OCI-LY1 (cell line): ENCODE measurements around the gene JMJD1C.

ENCODE experiments used
- H2AFZ ChIP-seq: fragments of 200-600 bp; sonication (generic), shearing (Covaris generic); 2 replicates; pipeline ENCODE4 v1.6.0; 2014; ENCODE audit warnings: antibody characterized with exemption, mild to moderate bottlenecking, low read length
- H3F3A ChIP-seq: fragments of 200-600 bp; sonication (generic), shearing (Covaris generic); 2 replicates; pipeline ENCODE4 v1.6.0; 2014; ENCODE audit warnings: mild to moderate bottlenecking, antibody characterized with exemption, low read length, moderate library complexity; ENCODE audit not compliant: insufficient read depth
- H3K27ac ChIP-seq: fragments of 200-600 bp; sonication (generic); 2 replicates; pipeline ENCODE4 v1.5.1; 2014; ENCODE audit warnings: low read length, mixed run types, mild to moderate bottlenecking, low read depth; ENCODE audit not compliant: poor library complexity, severe bottlenecking
- H3K27me3 ChIP-seq: fragments of 200-600 bp; sonication (generic); 2 replicates; pipeline ENCODE4 v1.6.0; 2014; ENCODE audit warnings: antibody characterized with exemption, mild to moderate bottlenecking, low read length, moderate library complexity; ENCODE audit not compliant: insufficient read depth
- H3K36me3 ChIP-seq: fragments of 200-600 bp; sonication (generic); 2 replicates; pipeline ENCODE4 v1.6.1; 2014; ENCODE audit warnings: mild to moderate bottlenecking, antibody characterized with exemption, low read length, moderate library complexity, mixed read lengths; ENCODE audit not compliant: insufficient read depth
- H3K4me1 ChIP-seq: fragments of 200-600 bp; sonication (generic); 2 replicates; pipeline ENCODE4 v1.5.1; 2014; ENCODE audit warnings: mild to moderate bottlenecking, low read length, moderate library complexity; ENCODE audit not compliant: insufficient read depth, severe bottlenecking
- H3K4me2 ChIP-seq: fragments of 200-600 bp; sonication (generic), shearing (Covaris generic); 2 replicates; pipeline ENCODE4 v1.6.1; 2014; ENCODE audit warnings: low read length
- H3K4me3 ChIP-seq: fragments of 200-600 bp; sonication (generic); 2 replicates; pipeline ENCODE4 v1.5.1; 2014; ENCODE audit warnings: low read length, low read depth, mild to moderate bottlenecking, mixed read lengths; ENCODE audit not compliant: poor library complexity, severe bottlenecking
- H3K79me2 ChIP-seq: fragments of 200-600 bp; shearing (Covaris generic); 2 replicates; pipeline ENCODE4 v1.6.1; 2016; ENCODE audit warnings: mixed run types, low read length, mixed read lengths; ENCODE audit not compliant: insufficient read depth
- H3K9ac ChIP-seq: fragments of 200-600 bp; sonication (generic), shearing (Covaris generic); 2 replicates; pipeline ENCODE4 v1.6.1; 2014; ENCODE audit warnings: mild to moderate bottlenecking, low read length, mixed read lengths
- H3K9me2 ChIP-seq: fragments of 200-600 bp; sonication (generic), shearing (Covaris generic); 2 replicates; pipeline ENCODE4 v1.6.1; 2014; ENCODE audit warnings: low read depth, mild to moderate bottlenecking, low read length, mixed read lengths
- H3K9me3 ChIP-seq: fragments of 200-600 bp; shearing (Covaris generic); 2 replicates; pipeline ENCODE4 v1.6.1; 2014; ENCODE audit warnings: low read length, mixed read lengths
- H4K20me1 ChIP-seq: fragments of 200-600 bp; sonication (generic), shearing (Covaris generic); 2 replicates; pipeline ENCODE4 v1.6.0; 2016; ENCODE audit warnings: mild to moderate bottlenecking, low read length; ENCODE audit not compliant: insufficient read depth
- EZH2 ChIP-seq: fragments of 200-600 bp; sonication (generic), shearing (Covaris generic); IDR thresholded peaks from 2 replicates; pipeline ENCODE4 v1.8.0; 2017; ENCODE audit warnings: borderline replicate concordance, mixed run types, mild to moderate bottlenecking, antibody characterized with exemption, low read length, moderate library complexity, mixed read lengths
- TF ChIP-seq, protein P1 (sequence below): fragments of 200-600 bp; sonication (generic), shearing (Covaris generic); IDR thresholded peaks from 2 replicates; pipeline ENCODE4 v1.5.1; 2017; ENCODE audit warnings: mild to moderate bottlenecking, antibody characterized with exemption, low read length, moderate library complexity, mixed read lengths

JMJD1C gene

DNA sequence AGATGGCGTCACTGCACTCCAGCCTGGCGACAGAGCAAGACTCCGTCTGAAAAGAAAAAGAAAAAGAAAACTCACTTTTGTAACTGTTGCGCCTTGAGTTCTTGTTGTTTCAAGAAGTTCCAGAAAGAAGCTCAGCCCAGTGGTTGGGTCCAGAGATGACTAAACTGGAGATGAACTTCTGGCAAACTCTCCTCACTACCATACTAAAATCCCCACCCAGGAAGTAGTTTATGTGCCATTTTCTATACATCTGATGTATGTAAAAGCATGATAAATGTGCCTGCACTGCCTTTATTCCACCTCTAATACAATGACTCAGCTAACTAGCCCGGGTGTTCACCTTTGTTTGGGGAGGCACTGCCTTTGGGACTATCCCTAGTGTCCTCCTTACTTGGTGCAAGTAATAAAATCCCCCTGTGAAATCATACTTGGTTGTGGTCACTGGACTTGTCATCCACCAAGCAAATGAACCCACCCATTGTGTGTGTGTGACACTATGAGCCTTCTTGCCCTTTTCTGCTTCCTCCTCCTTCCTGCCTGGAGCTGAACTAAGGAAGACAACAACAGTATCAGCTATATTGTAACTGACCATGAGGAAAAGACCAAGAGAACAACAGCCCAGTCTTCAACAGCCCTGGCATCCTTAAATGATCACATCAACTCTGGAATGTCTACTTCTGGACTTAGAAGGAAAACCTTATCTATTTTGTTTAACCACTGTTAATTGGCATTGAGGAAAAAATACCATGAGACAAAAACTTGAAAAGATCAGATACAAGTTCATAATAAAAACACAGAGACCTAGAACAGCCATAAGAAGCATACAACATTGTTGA lies 33.6 kb downstream of the JMJD1C start:
- Histone ChIP-seq H3K4me1 (peaks cover 20% of the 10 kb centered on the region), H4K20me1 (no peaks in the 10 kb centered on the region), H3K4me3 (no peak overlapping the region), H3K27ac (no peak overlapping the region), H3K9me2 (no peaks in the 10 kb centered on the region), H3K79me2 (peaks cover 88% of the 10 kb centered on the region), H3K36me3 (no peaks in the 10 kb centered on the region; the same call in 1 of the 2 replicates), H3K4me2 (no peak overlapping the region), H3K9ac (no peak overlapping the region), H3F3A (no peaks in the 10 kb centered on the region; the same call in 1 of the 2 replicates), H2AFZ (no peak overlapping the region), H3K27me3 (no peaks in the 10 kb centered on the region), H3K9me3 (no peaks in the 10 kb centered on the region)
- TF ChIP-seq, protein P1, sequence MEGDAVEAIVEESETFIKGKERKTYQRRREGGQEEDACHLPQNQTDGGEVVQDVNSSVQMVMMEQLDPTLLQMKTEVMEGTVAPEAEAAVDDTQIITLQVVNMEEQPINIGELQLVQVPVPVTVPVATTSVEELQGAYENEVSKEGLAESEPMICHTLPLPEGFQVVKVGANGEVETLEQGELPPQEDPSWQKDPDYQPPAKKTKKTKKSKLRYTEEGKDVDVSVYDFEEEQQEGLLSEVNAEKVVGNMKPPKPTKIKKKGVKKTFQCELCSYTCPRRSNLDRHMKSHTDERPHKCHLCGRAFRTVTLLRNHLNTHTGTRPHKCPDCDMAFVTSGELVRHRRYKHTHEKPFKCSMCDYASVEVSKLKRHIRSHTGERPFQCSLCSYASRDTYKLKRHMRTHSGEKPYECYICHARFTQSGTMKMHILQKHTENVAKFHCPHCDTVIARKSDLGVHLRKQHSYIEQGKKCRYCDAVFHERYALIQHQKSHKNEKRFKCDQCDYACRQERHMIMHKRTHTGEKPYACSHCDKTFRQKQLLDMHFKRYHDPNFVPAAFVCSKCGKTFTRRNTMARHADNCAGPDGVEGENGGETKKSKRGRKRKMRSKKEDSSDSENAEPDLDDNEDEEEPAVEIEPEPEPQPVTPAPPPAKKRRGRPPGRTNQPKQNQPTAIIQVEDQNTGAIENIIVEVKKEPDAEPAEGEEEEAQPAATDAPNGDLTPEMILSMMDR, result no peak
- no peak for TF ChIP-seq EZH2

DNA sequence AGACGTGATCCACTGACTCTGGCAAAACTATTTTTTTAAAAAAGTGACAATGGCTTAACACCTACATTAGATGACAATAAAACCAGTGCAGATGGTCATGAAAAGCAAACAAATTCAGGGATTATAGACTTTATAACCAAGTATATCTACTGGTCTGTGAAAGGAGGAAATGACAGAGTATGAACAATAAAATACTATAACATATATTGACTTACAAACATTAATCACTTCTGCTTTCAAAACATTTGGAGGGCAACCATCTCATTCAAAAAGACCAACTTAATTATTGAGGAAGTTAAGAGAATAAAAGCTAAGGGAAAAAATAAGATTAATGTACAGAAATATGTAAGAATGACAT lies 34.8 kb downstream of the JMJD1C start:
- Histone ChIP-seq H4K20me1 (no peaks in the 10 kb centered on the region), H3K27me3 (no peaks in the 10 kb centered on the region), H3K4me3 (no peak overlapping the region), H3K9me3 (no peaks in the 10 kb centered on the region), H3K27ac (no peak overlapping the region), H3K36me3 (no peaks in the 10 kb centered on the region; the same call in 1 of the 2 replicates), H3K4me1 (peaks cover 20% of the 10 kb centered on the region), H3F3A (no peaks in the 10 kb centered on the region; the same call in 1 of the 2 replicates), H3K9ac (no peak overlapping the region), H2AFZ (no peak overlapping the region), H3K9me2 (no peaks in the 10 kb centered on the region), H3K79me2 (peaks cover 82% of the 10 kb centered on the region), H3K4me2 (no peak overlapping the region)
- TF ChIP-seq, protein P1, result no peak
- TF ChIP-seq EZH2, result no peak

DNA sequence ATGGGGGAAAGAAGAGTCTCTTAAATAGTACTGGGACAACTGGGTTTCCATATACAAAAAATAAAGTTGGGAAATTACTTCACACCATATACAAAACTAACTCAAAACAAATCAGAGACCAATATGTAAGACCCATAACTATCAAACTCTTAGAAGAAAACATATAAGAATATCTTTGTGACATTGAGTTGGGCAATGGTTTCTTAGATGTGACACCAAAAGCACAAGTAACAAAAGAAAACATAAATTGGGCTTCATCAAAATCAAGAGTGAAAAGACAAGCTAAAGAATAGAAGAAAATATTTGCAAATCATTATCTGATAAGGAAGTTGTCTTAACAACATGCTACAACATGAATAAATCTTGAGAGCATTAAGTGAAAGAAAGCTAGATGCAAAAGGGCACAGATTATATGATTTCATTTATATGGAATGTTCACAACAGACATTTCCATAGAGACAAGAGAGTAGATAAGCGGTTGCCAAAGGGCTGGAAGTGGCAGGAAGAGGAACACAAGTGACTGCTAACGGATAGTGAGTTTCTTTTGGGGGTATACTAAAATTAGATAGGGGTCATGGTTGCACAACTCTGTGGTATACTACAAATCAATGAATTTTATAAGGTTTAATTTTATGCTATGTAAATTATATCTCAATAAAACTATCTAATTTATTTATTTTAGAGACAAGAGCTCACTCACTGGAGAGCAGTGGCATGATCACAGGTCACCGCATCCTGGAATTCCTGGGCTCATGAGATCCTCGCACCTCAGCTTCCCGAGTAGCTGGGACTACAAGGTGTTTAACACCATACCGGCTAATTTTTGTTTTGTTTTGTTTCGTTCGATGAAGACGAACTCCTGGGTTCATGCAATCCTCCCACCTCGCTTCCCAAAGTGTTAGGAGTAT lies 35.4 kb downstream of the JMJD1C start:
- Histone ChIP-seq H2AFZ (no peak overlapping the region), H3K9ac (no peak overlapping the region), H4K20me1 (no peaks in the 10 kb centered on the region), H3K4me3 (no peak overlapping the region), H3F3A (no peaks in the 10 kb centered on the region; the same call in 1 of the 2 replicates), H3K27ac (no peak overlapping the region), H3K4me1 (peaks cover 20% of the 10 kb centered on the region), H3K4me2 (no peak overlapping the region), H3K27me3 (no peaks in the 10 kb centered on the region), H3K36me3 (no peaks in the 10 kb centered on the region; the same call in 1 of the 2 replicates), H3K9me2 (no peaks in the 10 kb centered on the region), H3K79me2 (peaks cover 80% of the 10 kb centered on the region), H3K9me3 (no peaks in the 10 kb centered on the region)
- no peak for TF ChIP-seq EZH2
- TF ChIP-seq, protein P1, result no peak
